Tibial nerve (tissue), 4 donors: ENCODE results near the gene FXYD2. TPM values are rescaled to one million over a fixed set of nuclear protein-coding genes. Genes with fewer than 3 reads are reported as not detected.

Experiments
- DNase-seq, 2 donors: peaks; one replicate each; pipeline ENCODE4 v3.0.0-alpha.2; 2019; ENCODE audit warnings: low spot score in 2 of 2
- H3K27ac ChIP-seq, 4 donors: fragments of 200-600 bp; sonication (generic) in 3 of 4; one replicate each; pipeline ENCODE4 v1.5.1; 2017 to 2019; ENCODE audit warnings: mild to moderate bottlenecking in 1 of 4
- H3K27me3 ChIP-seq, 2 donors: fragments of 200-600 bp; sonication (generic) in 1 of 2; one replicate each; pipeline versions ENCODE4 v1.5.1 to v1.6.0; 2017 to 2019
- H3K36me3 ChIP-seq, 3 donors: fragments of 200-600 bp; sonication (generic); one replicate each; pipeline ENCODE4 v1.5.1; 2018 to 2019
- H3K4me1 ChIP-seq, 4 donors: fragments of 200-600 bp; sonication (generic) in 3 of 4; one replicate each; pipeline ENCODE4 v1.5.1; 2017 to 2019
- H3K4me3 ChIP-seq, 4 donors: fragments of 200-600 bp; sonication (generic) in 3 of 4; one replicate each; pipeline ENCODE4 v1.5.1; 2017 to 2019; ENCODE audit warnings: mild to moderate bottlenecking in 1 of 4, moderate library complexity in 1 of 4
- H3K9me3 ChIP-seq, 4 donors: fragments of 200-600 bp; sonication (generic) in 3 of 4; one replicate each; pipeline ENCODE4 v1.5.1; 2017 to 2019
- EP300 ChIP-seq, 2 donors: sonication (generic); formaldehyde crosslinking; IDR thresholded peaks; one replicate each; pipeline ENCODE4 v1.6.1; 2017; ENCODE audit warnings: antibody characterized with exemption in 2 of 2, mild to moderate bottlenecking in 1 of 2
- POLR2A ChIP-seq, 2 donors: fragments of 450-650 bp; IDR thresholded peaks; one replicate each; pipeline ENCODE4 v1.6.1; 2017; ENCODE audit warnings: antibody characterized with exemption in 2 of 2, mild to moderate bottlenecking in 2 of 2, moderate library complexity in 2 of 2
- WGBS, 2 donors: methylation state at CpG; one replicate each; pipeline ENCODE4 v1.1.5; 2018; 5-methylcytosine and 5-hydroxymethylcytosine counted together
- total RNA-seq, 4 donors: library from RNA; depleted of rRNA; stranded (reverse); fragments of >200 nt; gene quantifications; one replicate each; pipeline ENCODE4 v1.1.0, GENCODE V29; 2016
- TF ChIP-seq, protein P1 (sequence below), 5 experiments: fragments of 200-600 bp in 3 of 5; fragments of 450-650 bp in 2 of 5; sonication (generic) in 3 of 5; IDR thresholded peaks; one replicate each; pipeline ENCODE4 v1.5.1; 2016 to 2019; ENCODE audit warnings: antibody characterized with exemption in 5 of 5, mild to moderate bottlenecking in 3 of 5, moderate library complexity in 2 of 5

Gene FXYD2
- total RNA-seq, 4 donors from 2014 or later: 0.39 to 1.8 (median 0.96) TPM

DNA sequence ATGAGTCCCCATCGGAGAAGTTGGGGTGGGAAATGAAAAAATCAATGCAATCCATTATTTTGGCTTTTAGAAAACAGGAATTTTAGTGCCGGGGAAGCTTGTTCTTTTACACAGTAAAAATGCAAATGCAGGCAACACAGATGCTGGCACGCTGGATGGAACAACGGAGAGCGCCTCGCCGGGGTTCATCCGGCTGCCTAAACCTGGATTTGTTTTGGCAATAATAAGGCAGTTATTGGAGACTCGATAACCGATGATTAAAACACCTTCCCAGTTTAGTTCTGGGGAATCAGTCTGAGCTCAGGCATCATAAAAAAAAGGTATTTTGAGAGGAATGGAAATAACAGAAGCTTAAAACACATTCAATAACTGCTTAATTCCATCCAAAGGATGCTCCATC, 30.4 kb downstream of the FXYD2 start:
- peaks cover 0 to 22% (median 14%) of the 10 kb centered on the region in 4 donors for H3K4me1 ChIP-seq
- no peak overlapping the region for H3K4me3 ChIP-seq
- H3K27ac ChIP-seq: no peak overlapping the region
- H3K9me3 ChIP-seq: no peaks in the 10 kb centered on the region
- peaks cover 0 to 76% of the 10 kb centered on the region in 2 donors for H3K27me3 ChIP-seq
- 58 to 72% methylated on average over 10 of the region's 10 CpGs for WGBS, 2 donors
- no peak for DNase-seq
- TF ChIP-seq EP300 (IDR thresholded peaks at IDR 0.05) (no peak), POLR2A (IDR thresholded peaks at IDR 0.05) (no peak)
- TF ChIP-seq, protein P1, sequence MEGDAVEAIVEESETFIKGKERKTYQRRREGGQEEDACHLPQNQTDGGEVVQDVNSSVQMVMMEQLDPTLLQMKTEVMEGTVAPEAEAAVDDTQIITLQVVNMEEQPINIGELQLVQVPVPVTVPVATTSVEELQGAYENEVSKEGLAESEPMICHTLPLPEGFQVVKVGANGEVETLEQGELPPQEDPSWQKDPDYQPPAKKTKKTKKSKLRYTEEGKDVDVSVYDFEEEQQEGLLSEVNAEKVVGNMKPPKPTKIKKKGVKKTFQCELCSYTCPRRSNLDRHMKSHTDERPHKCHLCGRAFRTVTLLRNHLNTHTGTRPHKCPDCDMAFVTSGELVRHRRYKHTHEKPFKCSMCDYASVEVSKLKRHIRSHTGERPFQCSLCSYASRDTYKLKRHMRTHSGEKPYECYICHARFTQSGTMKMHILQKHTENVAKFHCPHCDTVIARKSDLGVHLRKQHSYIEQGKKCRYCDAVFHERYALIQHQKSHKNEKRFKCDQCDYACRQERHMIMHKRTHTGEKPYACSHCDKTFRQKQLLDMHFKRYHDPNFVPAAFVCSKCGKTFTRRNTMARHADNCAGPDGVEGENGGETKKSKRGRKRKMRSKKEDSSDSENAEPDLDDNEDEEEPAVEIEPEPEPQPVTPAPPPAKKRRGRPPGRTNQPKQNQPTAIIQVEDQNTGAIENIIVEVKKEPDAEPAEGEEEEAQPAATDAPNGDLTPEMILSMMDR (IDR thresholded peaks at IDR 0.05): no peak
- H3K36me3 ChIP-seq: no peaks in the 10 kb centered on the region

DNA sequence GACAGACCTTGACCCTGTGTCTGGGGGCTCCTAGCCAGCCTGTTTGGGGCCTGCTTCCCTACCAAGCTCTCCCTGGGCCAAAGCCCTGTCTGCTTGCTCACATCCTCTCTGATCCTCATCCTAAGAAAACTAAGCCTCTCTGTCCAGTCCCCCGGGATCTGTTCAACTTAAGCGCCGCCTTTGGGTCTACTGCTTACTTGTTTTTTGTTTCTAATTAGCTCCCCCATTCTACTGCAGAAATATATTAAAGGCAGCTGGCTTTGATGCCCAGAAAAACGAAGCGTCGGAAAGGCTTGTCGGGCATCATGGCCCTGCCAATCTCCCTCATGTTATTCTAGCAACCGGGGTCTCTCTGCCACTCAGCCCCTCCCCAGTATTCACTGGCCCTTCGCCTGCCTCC, 31.0 kb downstream of the FXYD2 start:
- H3K4me1 ChIP-seq: peaks cover 0 to 22% (median 14%) of the 10 kb centered on the region in 4 donors
- H3K27me3 ChIP-seq: peaks cover 0 to 70% of the 10 kb centered on the region in 2 donors
- no peak for TF ChIP-seq POLR2A (IDR thresholded peaks at IDR 0.05)
- TF ChIP-seq, protein P1 (IDR thresholded peaks at IDR 0.05): no peak
- H3K27ac ChIP-seq: no peak overlapping the region
- no peak overlapping the region for H3K4me3 ChIP-seq
- DNase-seq: no peak
- WGBS, 2 donors: 80 to 83% methylated on average over 9 of the region's 9 CpGs
- no peaks in the 10 kb centered on the region for H3K9me3 ChIP-seq
- H3K36me3 ChIP-seq: no peaks in the 10 kb centered on the region

DNA sequence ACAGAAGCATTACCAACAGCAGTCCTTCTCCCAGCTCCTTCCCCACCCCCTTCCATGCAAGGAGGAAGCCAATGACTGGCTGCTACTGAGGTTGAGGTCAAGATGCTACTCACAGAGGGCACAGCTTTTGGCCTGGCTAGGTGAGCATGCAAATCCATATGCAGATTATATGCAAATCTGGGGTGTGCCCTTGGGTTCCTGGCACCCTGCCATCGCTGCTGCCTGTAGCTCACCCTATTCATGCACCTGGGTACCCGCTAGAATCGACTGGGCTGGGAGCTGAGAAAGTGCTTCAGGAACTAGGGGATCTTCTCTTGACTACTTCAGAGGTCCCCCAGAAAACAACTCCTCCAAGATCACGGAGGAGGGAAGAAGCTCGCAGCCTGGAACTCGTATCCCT, 31.6 kb downstream of the FXYD2 start:
- 74 to 96% methylated on average over 6 of the region's 6 CpGs for WGBS, 2 donors
- peaks cover 0 to 71% of the 10 kb centered on the region in 2 donors for H3K27me3 ChIP-seq
- H3K36me3 ChIP-seq: no peaks in the 10 kb centered on the region
- no peaks in the 10 kb centered on the region for H3K9me3 ChIP-seq
- H3K4me3 ChIP-seq: no peak overlapping the region
- no peak overlapping the region for H3K27ac ChIP-seq
- no peak for TF ChIP-seq POLR2A (IDR thresholded peaks at IDR 0.05)
- TF ChIP-seq, protein P1 (IDR thresholded peaks at IDR 0.05): no peak
- no peak for TF ChIP-seq EP300 (IDR thresholded peaks at IDR 0.05)
- no peak for DNase-seq
- H3K4me1 ChIP-seq: peaks cover 0 to 22% (median 14%) of the 10 kb centered on the region in 4 donors

DNA sequence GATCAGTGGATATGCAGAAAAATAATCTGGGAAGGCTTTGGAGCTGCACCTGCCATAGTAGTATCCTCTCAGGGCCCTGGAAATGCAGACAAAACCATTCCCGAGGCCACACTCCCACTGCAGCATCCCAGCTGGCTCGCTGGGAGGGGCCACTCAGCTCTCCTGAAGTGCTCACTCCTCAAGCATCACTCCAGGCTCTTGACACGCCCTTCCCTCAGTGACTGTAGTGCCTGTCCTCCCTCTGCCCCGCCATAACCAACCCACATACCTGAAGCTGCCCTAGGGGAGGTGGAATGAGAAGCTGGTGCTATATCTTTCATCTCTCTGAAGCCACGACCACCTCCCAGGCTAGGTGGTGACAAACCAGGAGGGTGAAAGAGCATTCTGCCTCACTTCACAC, 32.3 kb downstream of the FXYD2 start:
- WGBS, 2 donors: 81% methylated on average over 5 of the region's 5 CpGs
- Histone ChIP-seq H3K27ac (no peak overlapping the region), H3K4me3 (no peak overlapping the region), H3K4me1 (peaks cover 0 to 21% (median 14%) of the 10 kb centered on the region in 4 donors), H3K27me3 (peaks cover 0 to 67% of the 10 kb centered on the region in 2 donors), H3K36me3 (no peaks in the 10 kb centered on the region), H3K9me3 (no peaks in the 10 kb centered on the region)
- TF ChIP-seq POLR2A (IDR thresholded peaks at IDR 0.05) (no peak), EP300 (IDR thresholded peaks at IDR 0.05) (no peak)
- TF ChIP-seq, protein P1 (IDR thresholded peaks at IDR 0.05): no peak
- no peak for DNase-seq

DNA sequence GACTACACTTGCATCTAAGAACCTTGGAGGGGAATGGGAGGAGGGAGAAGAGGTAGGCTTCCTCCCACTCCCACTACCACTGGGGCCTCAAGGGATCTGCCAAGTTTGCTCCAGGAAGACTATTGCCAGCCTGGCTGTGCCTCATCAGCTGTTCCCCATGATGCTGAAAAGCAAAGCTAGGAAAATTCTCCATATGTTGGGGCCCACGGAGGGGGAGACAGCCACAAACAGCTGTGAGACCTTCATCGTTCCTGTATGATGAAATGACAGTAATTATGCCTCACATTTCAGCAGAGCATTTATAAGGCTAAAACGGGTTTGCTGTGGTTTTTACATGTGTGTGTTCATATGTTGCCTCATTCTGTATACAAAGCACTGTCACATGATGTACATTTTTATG, 34.3 kb downstream of the FXYD2 start:
- Histone ChIP-seq H3K27ac (no peak overlapping the region), H3K4me1 (peaks cover 0 to 2% (median under 1%) of the 10 kb centered on the region in 4 donors), H3K36me3 (no peaks in the 10 kb centered on the region), H3K4me3 (no peak overlapping the region), H3K9me3 (no peaks in the 10 kb centered on the region), H3K27me3 (peaks cover 0 to 50% of the 10 kb centered on the region in 2 donors)
- TF ChIP-seq EP300 (IDR thresholded peaks at IDR 0.05) (no peak), POLR2A (IDR thresholded peaks at IDR 0.05) (no peak)
- TF ChIP-seq, protein P1 (IDR thresholded peaks at IDR 0.05): no peak
- no peak for DNase-seq
- 62 to 72% methylated on average over 3 of the region's 3 CpGs for WGBS, 2 donors
